Cerebellar nuclear complex (tissue), 1 donor: Measurements from ENCODE around the gene KCNB1.

Source experiments
- DNase-seq, 2 experiments: peaks; one replicate each; lab custom pipeline; 2025; lab: John Stamatoyannopoulos, UW

KCNB1 gene

DNA sequence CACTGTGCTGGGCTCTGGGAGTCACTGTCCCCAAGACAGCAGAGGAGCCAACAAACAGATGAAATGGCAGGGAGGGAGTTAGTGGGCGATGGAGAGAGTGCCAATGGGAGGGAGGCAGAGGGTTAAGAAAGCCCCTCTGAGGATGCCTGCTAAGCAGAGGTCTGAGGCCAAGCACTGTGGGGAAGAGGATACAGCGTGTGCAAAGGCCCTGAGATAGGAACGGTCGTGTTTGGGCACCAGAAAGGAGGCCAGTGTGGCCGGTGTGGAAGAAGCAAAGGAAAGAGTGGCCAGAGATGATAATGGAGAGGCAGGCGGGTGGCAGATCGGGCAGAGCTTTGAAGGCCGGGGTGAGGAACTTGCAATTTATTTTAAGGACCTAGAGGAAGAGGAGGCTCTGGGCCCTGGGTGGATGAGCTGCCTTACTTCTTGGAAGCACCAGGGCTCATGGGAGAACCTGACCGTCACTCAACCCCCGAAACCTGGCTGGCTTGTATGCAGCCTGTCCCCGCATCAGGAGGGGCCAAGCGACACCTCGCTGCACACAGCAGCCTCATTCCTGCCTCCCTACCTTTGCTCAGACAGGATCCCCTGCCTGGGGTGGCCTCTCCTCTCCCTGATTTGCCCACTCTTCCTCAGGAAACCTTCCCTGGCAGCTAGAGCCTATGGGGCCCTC, 73.0 kb downstream of the KCNB1 start:
- no peak for DNase-seq

DNA sequence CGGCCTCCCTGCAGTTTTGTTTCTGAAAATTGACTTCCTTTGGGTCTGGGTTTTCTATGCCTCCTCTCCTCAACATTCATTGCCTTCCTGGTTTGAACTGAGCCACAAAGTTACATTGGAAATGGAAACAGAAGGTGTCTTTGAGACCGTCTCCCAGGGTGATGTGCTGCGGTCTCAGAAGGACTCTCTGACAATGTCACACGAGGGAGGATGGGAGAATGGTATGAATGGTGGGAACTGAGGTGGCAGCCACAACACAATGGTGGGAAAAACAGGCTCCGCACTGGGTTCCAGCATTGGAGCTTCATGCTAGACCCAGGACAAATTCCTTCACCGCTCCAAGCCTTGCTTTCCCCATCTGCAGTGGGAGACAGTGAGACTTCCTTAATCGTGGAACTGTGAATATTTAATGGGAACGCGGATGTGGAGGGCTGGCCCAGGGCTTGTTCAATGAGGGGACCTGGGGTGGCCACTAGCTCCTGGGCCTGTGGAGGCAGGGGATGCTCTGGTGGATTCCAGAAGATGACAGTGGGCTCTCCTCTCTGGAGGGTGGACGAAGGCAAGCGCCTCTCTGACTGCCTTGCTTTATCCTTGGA, 73.9 kb downstream of the KCNB1 start:
- DNase-seq: no peak

GRCh38 chr20:49406666-49407065, 75.8 kb downstream of the KCNB1 start:
- DNase-seq: no peak

- DNase-seq: no peak
Observed at GRCh38 chr20:49405696-49406095, 76.8 kb downstream of the KCNB1 start.

DNA sequence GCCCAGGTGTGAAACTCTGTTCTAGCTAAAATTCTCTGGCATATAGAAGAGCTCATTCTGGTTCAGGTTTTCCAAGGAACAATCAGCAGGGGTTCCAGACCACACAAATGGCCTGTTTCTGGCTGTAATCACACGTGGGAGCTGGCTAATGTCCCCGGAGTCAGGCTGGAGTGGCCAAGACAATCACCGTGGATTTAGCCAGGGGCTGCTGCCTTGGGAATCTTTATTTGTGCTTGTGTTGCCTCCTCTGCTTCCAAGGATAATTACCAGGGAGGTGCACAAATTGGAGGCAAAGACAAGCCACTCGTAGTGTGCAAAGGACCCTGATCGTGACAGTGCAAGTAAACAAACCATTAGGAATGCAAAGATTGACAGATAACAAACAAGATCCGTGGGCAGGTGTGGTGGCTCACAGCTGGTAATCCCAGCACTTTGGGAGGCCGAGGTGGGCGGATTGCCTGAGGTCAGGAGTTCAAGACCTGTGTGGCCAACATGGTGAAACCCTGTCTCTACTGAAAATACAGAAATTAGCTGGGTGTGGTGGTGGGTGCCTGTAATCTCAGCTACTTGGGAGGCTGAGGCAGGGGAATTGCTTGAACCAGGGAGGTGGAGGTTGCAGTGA, 77.3 kb downstream of the KCNB1 start:
- DNase-seq: no peak

- DNase-seq: no peak
Observed at GRCh38 chr20:49404461-49404860, 78.0 kb downstream of the KCNB1 start.

GRCh38 chr20:49403911-49404310, 78.6 kb downstream of the KCNB1 start:
- DNase-seq: no peak

DNA sequence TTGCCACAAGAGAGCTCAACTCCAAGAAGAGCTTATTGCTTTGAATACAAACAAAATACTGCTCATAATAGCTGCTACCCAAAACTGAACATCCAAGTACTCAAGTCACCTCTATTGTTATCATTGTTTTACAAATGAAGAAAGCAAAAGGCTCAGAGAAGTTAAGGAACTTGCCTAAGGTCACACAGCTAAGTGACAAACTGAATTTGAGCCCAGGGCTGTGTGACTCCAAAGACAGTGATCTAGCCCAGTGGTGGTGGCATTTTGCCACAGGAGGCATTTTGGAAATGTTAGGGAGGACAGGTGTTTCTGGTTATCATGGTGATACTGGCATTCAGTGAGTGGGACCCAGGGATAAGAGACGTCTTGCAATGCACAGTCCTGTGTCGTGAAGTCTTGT, 79.5 kb downstream of the KCNB1 start:
- DNase-seq: no peak

DNA sequence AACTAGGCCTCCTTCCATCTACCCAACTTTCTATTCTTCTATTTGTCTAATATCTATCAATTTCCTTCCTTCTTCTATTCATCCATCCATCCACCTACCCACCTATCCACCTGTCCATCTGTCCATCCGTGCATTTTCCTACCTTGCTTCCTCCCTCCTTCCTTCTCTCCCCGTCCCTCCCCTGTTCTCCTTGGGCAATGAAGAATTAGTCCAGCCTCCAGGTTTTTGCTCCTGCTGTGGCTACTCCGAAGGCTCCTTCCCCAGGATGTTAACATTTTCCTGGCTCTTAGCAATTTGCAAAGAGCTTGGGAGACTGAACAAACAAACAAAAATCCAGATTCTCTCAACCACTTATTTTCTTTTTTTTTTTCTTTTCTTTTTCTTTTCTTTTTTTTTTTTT, 81.6 kb downstream of the KCNB1 start:
- DNase-seq: no peak

GRCh38 chr20:49400410-49400809, 82.1 kb downstream of the KCNB1 start:
- no peak for DNase-seq

GRCh38 chr20:49399329-49399728, 83.1 kb downstream of the KCNB1 start:
- no peak for DNase-seq

GRCh38 chr20:49398401-49399144, 83.9 kb downstream of the KCNB1 start:
- no peak for DNase-seq

GRCh38 chr20:49397525-49397924, 84.9 kb downstream of the KCNB1 start:
- DNase-seq: no peak

DNA sequence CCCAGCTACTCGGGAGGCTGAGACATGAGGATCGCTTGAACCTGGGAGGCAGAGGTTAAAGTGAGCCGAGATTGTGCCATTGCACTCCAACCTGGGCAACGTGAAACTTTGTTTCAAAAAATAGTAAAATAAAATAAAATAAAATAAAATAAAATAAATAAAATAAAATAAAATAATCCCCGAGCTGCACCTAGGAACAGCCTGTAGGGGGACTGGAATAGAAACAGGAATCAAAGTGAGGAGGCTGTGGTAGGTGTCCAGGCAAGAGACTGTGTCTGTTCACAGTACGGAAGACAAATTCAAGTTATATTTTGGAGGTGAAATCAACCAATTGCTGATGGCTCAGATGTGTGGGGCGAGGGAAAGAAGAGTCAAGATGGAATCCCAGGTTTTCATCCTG, 86.2 kb downstream of the KCNB1 start:
- no peak for DNase-seq

DNA sequence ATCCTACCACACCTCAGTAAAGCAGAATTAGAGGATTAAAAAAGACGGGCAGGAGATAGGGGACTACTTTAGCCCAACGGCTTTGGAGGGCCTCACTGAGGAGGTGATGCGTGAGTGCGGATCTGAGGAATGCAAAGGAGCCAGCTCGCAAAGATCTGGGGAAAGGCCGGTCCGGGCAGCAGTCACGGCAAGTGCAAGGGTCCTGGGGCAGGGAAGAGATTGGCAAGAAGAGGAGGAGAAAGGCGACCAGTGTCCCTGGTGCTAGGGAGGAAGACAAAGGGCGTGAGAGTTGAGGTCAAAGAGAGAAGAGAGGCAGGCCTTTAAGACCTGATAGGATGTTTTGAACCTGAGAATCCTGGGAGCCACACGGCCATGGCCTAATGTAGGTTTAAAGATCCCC, 86.8 kb downstream of the KCNB1 start:
- no peak for DNase-seq

DNA sequence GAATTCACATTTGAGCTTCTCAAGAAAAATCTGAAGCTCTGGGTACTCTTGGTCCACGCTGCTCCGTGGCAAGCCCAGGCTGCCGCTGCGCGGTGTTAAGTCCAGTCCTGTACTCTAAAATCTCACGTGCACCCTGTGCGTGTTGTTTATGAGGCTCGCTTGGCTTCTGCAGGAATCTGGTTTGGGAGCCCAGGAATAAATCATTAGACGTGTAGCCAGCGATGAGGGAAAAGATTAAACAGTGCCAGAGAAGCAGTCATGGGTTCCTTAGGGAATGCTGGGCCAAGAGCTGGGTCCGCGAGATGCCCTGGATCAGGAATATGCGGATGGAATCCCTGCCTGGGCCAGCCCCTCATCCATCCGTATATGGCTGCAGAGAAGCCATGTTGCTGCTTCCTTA, 87.3 kb downstream of the KCNB1 start:
- no peak for DNase-seq

DNA sequence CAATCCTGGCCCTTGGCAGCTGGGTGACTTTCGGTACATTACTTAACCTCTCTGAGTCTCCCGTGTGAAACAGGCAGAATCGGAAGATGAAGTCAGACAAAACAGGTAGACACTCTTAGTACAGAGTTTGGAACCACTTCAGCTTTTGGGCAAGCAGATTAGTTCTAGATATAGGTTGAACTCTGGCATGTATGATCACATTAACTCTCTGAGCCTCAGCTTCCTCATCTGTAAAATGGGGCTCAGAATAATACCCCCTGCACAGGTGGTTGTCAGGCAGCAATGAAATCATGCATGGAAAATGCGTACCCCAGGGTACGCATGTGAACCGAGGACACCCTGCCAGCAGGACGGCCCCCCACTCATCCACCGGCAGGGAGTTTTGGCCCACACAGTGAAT, 87.7 kb downstream of the KCNB1 start:
- no peak for DNase-seq

- no peak for DNase-seq
Observed at GRCh38 chr20:49394264-49394663, 88.2 kb downstream of the KCNB1 start.

DNA sequence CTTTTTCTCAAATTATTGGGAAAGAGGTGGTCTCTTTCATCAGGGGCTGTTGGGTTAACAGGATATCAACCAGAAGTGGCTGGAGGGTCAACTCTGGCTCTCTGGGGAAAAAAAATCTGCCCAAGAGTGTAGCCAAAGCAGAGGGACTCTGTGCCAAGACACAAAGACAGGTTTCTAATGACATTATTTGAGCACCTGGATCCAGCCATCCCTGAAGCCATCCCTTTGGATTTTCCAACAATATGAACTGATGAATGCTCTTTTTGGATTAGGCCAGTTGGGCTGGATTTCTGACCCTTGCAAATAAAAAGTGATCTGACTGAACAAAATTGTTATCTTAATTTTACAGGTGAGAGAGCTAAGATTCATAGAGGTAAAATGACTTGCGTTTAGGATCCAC, 88.7 kb downstream of the KCNB1 start:
- DNase-seq: no peak

GRCh38 chr20:49392745-49393144, 89.7 kb downstream of the KCNB1 start:
- no peak for DNase-seq

DNA sequence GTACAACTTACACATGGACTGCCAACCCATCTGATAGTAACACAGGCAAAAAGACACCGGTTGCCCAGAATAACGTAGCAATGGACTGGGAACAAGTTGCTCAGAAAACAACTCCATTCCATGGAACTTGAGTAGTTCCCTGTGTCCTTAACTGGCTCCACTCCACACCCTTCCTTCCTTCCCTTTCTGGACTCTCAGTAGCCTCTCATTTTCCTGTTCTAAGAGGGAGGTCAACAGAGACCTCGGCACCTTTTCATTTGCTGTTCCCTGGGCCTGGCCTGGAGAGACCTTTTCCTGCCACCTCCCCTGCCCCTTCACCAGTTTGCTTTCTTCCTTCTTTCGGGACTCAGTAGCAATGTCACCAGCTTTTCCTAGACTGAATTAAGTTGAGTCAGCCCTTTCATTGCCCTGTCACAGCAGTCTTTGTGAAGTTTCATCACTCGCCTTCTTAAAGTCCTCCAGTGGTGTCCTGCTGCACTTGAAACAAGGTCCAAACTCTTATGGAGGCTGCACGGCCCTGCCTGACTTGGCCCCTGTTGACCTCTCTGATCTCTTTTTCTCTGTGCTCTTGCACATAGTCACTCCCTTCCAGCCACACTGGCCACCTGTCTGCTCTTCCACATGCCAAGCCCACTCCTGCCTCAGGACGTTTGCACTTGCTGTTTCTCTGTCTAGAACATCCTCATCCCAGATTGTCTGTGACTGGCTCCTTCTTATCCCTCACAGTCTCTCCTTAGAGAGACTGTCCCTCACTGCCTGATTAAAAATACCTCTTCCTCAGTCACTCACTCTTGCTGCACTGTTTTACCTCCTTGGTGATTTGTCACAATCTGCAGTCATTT, 90.8 kb downstream of the KCNB1 start:
- no peak for DNase-seq

GRCh38 chr20:49389854-49390253, 92.6 kb downstream of the KCNB1 start:
- DNase-seq: no peak
